ENCODE data around the gene SLC7A1.

- TF ChIP-seq POLR2AphosphoS5 (IDR thresholded peaks at IDR 0.05): no peak
- TF ChIP-seq CTCF (IDR thresholded peaks at IDR 0.05): no peak
- no peak for TF ChIP-seq POLR2A (IDR thresholded peaks at IDR 0.05)
These were observed 10.5 kb upstream of the SLC7A1 start for GRCh38 chr13:29605860-29606526.

All from breast epithelium (tissue), 3 donors.